HepG2 (cell line): ENCODE measurements around the gene GLDN. TPM values are rescaled to one million over a fixed set of nuclear protein-coding genes. Genes with fewer than 3 reads are reported as not detected.
A peak's percentile ranks its signal among the peaks of the same experiment; 100 is the strongest.

Source experiments
- ATM ChIP-seq: fragments of 450-650 bp; IDR thresholded peaks from 2 replicates; pipeline ENCODE4 v1.7.1; 2017; ENCODE audit warnings: mild to moderate bottlenecking, borderline replicate concordance
- ELF4 ChIP-seq: sonication (generic); formaldehyde crosslinking; IDR thresholded peaks from 2 replicates; pipeline ENCODE4 v1.5.0; 2020; ENCODE audit warnings: missing genetic modification reagents, mild to moderate bottlenecking, moderate library complexity, borderline replicate concordance
- ESRRA ChIP-seq: sonication (generic); formaldehyde crosslinking; IDR thresholded peaks from 2 replicates; pipeline ENCODE4 v1.5.1; 2020; ENCODE audit warnings: mild to moderate bottlenecking, low read depth, missing genetic modification reagents
- GABPA ChIP-seq, 2 experiments: IDR thresholded peaks; 2 replicates each; pipeline ENCODE4 v1.6.1; 2011 to 2016; ENCODE audit warnings: low read depth in 2 of 2, low read length in 1 of 2, missing biosample characterization in 1 of 2, missing genetic modification characterization in 1 of 2
- JDP2 ChIP-seq: sonication (generic); formaldehyde crosslinking; IDR thresholded peaks from 2 replicates; pipeline ENCODE4 v1.8.1; 2022; ENCODE audit warnings: missing genetic modification reagents, borderline replicate concordance
- MED8 ChIP-seq: sonication (generic); formaldehyde crosslinking; IDR thresholded peaks from 2 replicates; pipeline ENCODE4 v1.8.1; 2023; ENCODE audit warnings: mild to moderate bottlenecking, missing genetic modification reagents; ENCODE audit not compliant: insufficient replicate concordance
- MEF2D ChIP-seq: sonication (generic); formaldehyde crosslinking; IDR thresholded peaks from 2 replicates; pipeline ENCODE4 v1.5.1; 2020; ENCODE audit warnings: mild to moderate bottlenecking, missing genetic modification reagents
- NONO ChIP-seq, 2 experiments: fragments of 450-650 bp in 1 of 2; sonication (generic) in 1 of 2; formaldehyde crosslinking in 1 of 2; IDR thresholded peaks in 1 of 2; conservative IDR thresholded peaks in 1 of 2; 2 replicates each; pipeline versions ENCODE4 v1.6.1 to v1.8.0; 2017 to 2022; ENCODE audit warnings: mild to moderate bottlenecking in 1 of 2, missing genetic modification reagents in 1 of 2, moderate library complexity in 1 of 2
- PAF1 ChIP-seq: IDR thresholded peaks from 2 replicates; pipeline ENCODE4 v1.6.1; 2016; ENCODE audit warnings: missing genetic modification reagents, missing compliant biosample characterization
- POLR2AphosphoS5 ChIP-seq: IDR thresholded peaks from 2 replicates; pipeline ENCODE4 v1.6.1; 2012; ENCODE audit warnings: low read depth, low read length
- REXO4 ChIP-seq: sonication (generic); formaldehyde crosslinking; IDR thresholded peaks from 2 replicates; pipeline ENCODE4 v1.8.0; 2022; ENCODE audit warnings: missing genetic modification reagents, mild to moderate bottlenecking, borderline replicate concordance
- SATB2 ChIP-seq: sonication (generic); formaldehyde crosslinking; IDR thresholded peaks from 2 replicates; pipeline ENCODE4 v1.5.0; 2020; ENCODE audit warnings: missing genetic modification reagents
- SMARCC2 ChIP-seq: fragments of 450-650 bp; IDR thresholded peaks from 2 replicates; pipeline ENCODE4 v1.6.1; 2017; ENCODE audit warnings: antibody characterized with exemption, mild to moderate bottlenecking
- STAT6 ChIP-seq: sonication (generic); formaldehyde crosslinking; IDR thresholded peaks from 2 replicates; pipeline ENCODE4 v1.4.0; 2020; ENCODE audit warnings: missing genetic modification reagents, mild to moderate bottlenecking, borderline replicate concordance
- ZBTB10 ChIP-seq: sonication (generic); formaldehyde crosslinking; IDR thresholded peaks from 2 replicates; pipeline ENCODE4 v1.4.0; 2020; ENCODE audit warnings: missing genetic modification reagents, borderline replicate concordance
- ZNF441 ChIP-seq: sonication (generic); formaldehyde crosslinking; IDR thresholded peaks from 2 replicates; pipeline ENCODE4 v1.7.0; 2021; ENCODE audit warnings: missing genetic modification reagents, borderline replicate concordance
- ZNF546 ChIP-seq: sonication (generic); formaldehyde crosslinking; conservative IDR thresholded peaks from 2 replicates; pipeline ENCODE4 v1.8.1; 2023; ENCODE audit warnings: mild to moderate bottlenecking, missing genetic modification reagents
- ZNF556 ChIP-seq: sonication (generic); formaldehyde crosslinking; IDR thresholded peaks from 2 replicates; pipeline ENCODE4 v1.4.0; 2020; ENCODE audit warnings: mild to moderate bottlenecking, missing genetic modification reagents, borderline replicate concordance
- ZNF589 ChIP-seq: sonication (generic); formaldehyde crosslinking; conservative IDR thresholded peaks from 2 replicates; pipeline ENCODE4 v1.8.0; 2022; ENCODE audit warnings: mild to moderate bottlenecking, moderate library complexity, missing genetic modification reagents
- polyA plus RNA-seq, 8 experiments: library from polyadenylated mRNA; depleted of rRNA in 3 of 8; stranded (reverse) in 7 of 8; unstranded in 1 of 8; fragments of >200 nt; fragmentation: Illumina TruSeq in 4 of 8; extraction: Trizol in 4 of 8; gene quantifications; 2 replicates each; pipeline versions ENCODE4 v1.2.1 to v1.2.3, GENCODE V29; 2011 to 2016; ENCODE audit warnings: low read depth in 4 of 8, missing spikeins in 1 of 8, mixed read lengths in 1 of 8; ENCODE audit not compliant: insufficient read depth in 1 of 8
- total RNA-seq, 5 experiments: library from RNA; depleted of rRNA; stranded (reverse); fragments of >200 nt; fragmentation: Illumina TruSeq; extraction: Trizol; gene quantifications; 2 replicates each; pipeline ENCODE4 v1.2.3, GENCODE V29; 2016; ENCODE audit warnings: low read depth in 1 of 5
- TF ChIP-seq, protein P1 (sequence below): sonication (generic); formaldehyde crosslinking; IDR thresholded peaks from 2 replicates; pipeline ENCODE4 v1.8.0; 2022; ENCODE audit warnings: mild to moderate bottlenecking, missing genetic modification reagents, borderline replicate concordance

The GLDN gene
- total and polyA plus RNA-seq, 2 of the 13 experiments (the other 11 are each of a cell fraction or from before 2014, with no cell fraction given): 0.86 to 1.0 TPM

- TF ChIP-seq ESRRA (CRISPR knock-in tag): no peak
- no peak for TF ChIP-seq SATB2
- no peak for TF ChIP-seq NONO (IDR thresholded peaks at IDR 0.05)
- peak; percentile 79 for TF ChIP-seq NONO (CRISPR knock-in tag; conservative IDR thresholded peaks at IDR 0.05)
- peak; percentile 32; the same call in 1 of the 2 replicates for TF ChIP-seq POLR2AphosphoS5
- TF ChIP-seq ZNF546 (CRISPR knock-in tag): no peak
- no peak for TF ChIP-seq ZNF589
- TF ChIP-seq JDP2 (CRISPR knock-in tag): no peak
- TF ChIP-seq ZNF556 (CRISPR knock-in tag): no peak
- no peak; the same call in 1 of the 2 replicates for TF ChIP-seq MEF2D (CRISPR knock-in tag)
- no peak for TF ChIP-seq ELF4 (CRISPR knock-in tag)
- TF ChIP-seq SMARCC2: no peak
- no peak for TF ChIP-seq REXO4
- TF ChIP-seq GABPA (IDR thresholded peaks at IDR 0.05; ENCODE audit: low read depth, low read length): no peak
- peak; percentile 36; the same call in 1 of the 2 replicates for TF ChIP-seq GABPA (CRISPR knock-in tag; IDR thresholded peaks at IDR 0.05; ENCODE audit: low read depth)
- TF ChIP-seq PAF1: no peak
- TF ChIP-seq STAT6 (CRISPR knock-in tag): no peak
- TF ChIP-seq ZNF441 (CRISPR knock-in tag): 0 out of 2 replicates have a peak, but pooled peaks have one; percentile 71
- TF ChIP-seq MED8 (CRISPR knock-in tag): no peak
- no peak for TF ChIP-seq ZBTB10
- TF ChIP-seq ATM: no peak
- TF ChIP-seq, protein P1, sequence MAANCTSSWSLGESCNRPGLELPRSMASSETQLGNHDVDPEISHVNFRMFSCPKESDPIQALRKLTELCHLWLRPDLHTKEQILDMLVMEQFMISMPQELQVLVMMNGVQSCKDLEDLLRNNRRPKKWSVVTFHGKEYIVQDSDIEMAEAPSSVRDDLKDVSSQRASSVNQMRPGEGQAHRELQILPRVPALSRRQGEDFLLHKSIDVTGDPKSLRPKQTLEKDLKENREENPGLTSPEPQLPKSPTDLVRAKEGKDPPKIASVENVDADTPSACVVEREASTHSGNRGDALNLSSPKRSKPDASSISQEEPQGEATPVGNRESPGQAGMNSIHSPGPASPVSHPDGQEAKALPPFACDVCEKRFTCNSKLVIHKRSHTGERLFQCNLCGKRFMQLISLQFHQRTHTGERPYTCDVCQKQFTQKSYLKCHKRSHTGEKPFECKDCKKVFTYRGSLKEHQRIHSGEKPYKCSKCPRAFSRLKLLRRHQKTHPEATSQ (CRISPR knock-in tag): no peak
Measured at GRCh38 chr15:51314391-51315337, 26.8 kb upstream of the GLDN start (continued).
